Measurements from ENCODE around the gene SKP1.
"Not testable (repeated sequence)": the region's sequence is repeated elsewhere in the genome, so short reads cannot be mapped to it uniquely, and the experiment has no call there.

SKP1 gene

DNA sequence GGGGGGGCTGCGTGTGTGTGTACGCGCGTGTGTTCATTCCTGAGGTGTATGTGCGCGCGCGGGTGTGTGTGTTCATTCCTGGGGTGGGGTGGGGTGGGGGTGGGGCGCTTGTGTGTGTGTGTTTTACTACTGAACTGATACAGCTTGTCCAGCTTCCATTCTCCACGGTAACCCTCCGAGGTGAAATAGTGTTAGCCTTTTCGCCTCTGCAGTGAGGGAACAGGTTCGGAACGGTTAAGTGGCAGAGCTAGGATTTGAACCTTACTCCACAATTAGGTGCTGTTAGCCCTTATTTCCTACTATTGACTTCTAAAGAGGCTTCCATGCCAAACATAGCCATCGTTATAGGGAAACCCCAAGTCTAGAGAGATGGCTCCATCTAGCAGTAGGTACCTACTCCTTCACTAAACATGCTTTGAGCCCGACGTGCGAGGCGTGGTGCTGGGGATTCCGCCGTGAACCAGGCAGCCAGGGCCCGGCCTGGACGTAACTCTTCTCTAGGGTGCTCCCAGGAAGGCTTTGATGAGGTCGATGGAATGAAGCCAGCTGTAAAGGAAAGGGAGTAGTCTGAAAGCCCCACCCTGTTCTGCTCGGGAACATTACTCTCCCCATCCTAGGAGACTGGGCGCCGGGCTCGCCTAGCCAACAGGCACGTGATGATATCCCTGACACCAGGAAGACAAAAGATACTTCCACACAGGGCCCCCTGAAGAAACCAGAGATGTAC lies 782 bp upstream of the SKP1 start:
- DNase-seq, result peak; percentile 40

DNA sequence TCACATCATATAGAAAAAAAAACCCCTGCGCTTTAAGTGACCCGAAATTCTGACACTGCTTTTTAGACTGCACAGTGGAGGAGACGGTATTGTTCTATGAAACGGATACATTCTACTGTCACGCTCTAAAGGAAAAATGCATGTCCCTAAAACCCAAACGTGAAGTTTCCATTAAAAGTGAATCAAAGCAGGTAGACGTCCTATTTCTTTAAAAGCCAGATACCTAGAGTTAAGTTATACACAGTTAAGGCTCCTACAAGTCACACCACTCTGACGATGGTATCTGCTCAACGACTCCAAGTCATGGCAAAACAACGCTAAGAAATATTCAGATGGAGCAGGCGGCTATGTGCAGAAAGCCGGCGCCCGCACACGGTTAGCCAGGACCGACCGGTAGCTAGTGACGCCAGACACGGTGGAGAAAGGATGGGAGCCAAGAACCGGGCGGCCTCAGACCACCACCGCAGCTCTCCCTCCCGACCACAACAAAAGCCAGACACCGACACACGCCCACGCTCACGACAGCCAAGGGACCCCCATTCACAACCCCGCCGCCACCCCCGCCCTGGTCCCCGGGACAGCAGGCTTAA lies 734 bp downstream of the SKP1 start:
- DNase-seq, result peak; percentile 43

DNA sequence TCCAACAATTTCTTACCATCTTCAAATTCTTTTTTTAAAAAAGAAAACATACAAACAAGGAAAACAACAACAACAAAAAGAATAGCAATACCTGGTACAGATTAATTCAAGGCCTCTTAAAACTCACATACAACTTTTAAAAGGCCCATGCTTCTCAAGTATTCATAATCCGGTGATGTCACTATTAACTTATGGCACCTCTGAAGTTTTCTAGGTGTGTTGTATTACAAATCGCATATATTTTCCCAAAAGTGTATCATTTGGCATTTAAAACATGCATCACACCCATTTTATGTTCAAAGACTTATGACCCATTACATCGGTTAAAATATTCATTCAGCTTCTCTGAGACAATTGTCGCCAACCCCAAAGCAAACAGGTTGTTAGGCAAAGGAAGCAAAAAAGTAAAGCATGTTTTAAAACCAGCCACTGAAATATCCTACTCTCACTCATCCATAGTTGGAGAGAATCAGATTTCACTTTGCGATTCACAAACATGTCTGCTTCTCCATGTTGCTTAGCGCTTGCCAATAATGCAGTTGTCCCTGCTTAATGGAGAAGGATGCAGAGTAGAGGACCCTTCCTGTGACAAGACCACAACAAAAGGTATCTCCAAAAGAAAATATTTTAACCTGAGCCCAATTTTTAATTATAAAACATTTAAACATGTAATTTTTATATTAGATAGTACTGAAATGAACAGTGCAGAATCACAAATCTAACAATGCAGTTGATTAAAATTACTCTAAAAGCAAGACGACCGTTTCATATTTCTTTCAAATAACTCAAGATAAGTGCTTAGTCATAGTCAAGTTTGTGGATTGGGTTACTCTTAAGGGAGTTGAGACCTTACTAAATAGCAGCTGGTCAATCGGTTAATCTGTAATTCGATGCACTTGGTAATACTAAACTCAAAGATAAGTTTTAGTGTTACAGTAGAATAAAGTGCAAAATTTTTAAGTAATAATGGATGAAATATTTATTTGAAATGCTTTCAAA lies 1.6 kb downstream of the SKP1 start:
- peak; percentile 44 for DNase-seq

DNA sequence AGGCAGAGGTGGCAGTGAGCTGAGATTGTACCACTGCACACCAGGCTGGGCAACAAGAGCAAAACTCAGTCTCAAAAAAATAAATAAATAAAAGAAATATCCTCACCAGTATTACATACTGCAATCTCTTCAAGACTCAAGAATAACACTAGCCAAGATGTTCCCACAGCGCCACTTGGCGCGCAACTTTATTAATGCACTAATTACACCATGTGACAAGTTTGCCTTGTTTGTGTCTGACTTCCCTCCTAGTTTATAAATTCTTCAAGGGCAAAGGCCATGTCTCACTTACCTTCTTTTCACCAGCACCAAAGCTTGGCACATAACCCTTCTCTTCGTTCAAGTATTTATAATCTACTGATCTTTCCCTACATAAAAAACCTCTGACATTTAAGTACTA lies 4.8 kb downstream of the SKP1 start:
- DNase-seq, result no peak

DNA sequence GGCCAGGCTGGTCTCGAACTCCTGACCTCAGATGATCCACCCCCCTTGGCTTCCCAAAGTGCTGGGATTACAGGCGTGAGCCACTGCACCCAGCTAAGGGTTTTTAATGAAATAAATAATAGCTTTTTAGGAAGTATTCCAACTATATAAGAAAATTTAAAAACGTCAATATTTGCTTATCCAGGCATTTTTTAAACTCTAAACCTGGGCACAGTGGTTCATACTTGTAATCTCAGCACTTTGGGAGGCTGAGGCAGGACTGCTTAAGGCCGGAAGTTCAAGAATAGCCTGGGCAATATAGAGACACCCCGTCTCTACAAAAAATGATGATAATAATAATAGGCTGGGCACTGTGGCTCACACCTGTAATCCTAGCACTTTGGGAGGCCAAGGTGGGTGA lies 14.2 kb downstream of the SKP1 start:
- no peak for DNase-seq

DNA sequence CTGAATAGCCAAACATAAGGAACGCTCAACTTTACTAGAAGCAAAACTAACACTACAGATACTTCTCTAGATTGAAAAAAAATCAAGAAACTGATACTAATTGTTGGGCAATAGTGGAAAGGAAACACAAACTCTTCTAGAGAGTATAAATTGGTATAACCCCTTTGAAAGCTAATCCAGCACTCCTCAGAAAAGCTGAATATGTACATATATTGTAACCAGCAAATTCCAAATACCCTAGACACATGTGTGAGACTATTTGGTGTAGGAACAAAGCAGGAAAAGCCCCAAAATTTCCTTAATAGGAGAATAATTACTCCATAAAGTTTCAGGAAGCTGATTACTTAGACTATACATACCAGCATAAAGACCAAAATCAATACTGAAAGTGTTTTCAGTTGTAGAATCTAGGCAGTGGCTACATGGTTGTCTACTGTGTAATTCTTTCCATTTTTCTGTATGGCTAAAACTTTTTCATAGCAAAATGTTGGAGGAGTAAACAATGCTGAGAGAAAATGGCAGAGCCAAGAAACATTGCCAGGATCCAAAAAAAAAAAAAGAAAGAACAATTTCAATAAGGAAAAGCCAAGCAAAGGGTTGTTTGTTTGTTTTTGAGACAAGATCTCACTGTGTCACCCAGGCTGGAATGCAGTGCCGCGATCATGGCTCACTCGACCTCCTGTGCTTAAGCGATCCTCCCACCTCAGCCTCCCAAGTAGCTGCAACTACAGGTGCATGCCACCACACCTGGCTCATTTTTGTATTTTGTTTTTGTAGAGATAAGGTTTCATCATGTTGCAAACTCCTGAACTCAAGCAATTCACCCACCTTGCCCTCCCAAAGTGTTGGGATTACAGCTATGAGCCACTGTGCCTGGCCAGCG lies 15.0 kb downstream of the SKP1 start:
- DNase-seq, result no peak

DNA sequence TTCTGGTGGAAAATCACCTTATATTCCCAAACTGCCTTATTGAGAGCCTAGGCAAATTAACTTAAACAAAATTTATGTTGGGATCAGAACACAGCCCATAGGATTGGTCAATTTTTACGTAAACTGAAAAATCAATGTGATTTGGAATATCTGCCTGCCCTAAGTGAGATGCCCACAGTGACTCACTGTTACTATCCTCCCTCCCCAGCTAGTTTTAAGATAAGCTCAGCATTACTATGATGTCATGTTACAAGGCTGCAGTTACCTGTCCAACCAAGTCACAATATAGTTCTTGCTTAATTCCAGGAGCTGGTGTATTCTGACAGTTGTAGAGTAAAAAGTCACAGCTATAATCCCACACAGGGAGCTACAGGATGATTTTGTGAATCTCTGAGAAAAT lies 23.1 kb downstream of the SKP1 start:
- no peak for DNase-seq

DNA sequence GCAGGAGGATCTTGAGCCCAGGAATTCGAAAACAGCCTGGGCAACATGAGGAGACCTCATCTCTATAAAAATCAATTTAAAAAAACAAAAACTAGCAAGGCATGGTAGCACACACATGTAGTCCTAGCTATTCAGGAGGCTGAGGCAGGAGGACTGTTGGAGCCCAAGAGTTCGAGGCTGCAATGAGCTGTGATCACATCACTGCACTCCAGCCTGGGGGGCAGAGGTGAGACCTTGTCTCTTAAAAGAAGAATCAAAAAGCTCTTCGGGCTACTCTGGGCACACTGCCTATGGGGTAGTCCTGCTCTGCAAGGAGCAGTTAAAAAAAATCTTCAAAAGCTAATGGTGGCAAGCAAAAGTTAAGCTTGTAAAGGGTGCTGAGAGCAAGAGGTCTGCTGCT lies 23.5 kb downstream of the SKP1 start:
- DNase-seq, result no peak

DNA sequence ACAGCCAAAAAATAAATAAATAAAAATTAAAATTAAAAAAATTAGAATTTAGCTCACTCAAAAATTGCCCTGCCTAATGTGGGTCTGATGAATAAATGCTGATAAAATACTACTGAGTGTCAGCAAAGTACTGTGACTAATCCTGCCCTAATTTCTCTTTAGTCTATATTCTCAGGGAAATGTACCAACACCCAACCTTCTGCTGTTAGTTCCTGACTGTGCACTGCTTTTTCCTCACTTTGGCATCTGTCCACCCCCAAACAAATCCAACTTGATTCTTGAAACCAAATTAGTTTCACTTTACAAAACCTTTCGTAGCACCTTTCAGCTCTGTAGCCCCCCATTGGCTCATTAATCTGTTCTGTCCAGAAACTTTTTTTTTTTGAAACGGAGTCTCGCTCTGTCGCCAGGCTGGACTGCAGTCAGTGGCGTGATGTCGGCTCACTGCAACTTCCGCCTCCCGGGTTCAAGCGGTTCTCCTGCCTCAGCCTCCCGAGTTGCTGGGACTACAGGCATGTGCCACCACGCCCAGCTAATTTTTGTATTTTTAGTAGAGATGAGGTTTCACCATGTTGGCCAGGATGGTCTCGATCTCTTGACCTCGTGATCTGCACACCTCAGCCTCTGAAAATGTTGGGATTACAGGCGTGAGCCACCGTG lies 24.4 kb downstream of the SKP1 start:
- not testable (repeated sequence) for DNase-seq

DNA sequence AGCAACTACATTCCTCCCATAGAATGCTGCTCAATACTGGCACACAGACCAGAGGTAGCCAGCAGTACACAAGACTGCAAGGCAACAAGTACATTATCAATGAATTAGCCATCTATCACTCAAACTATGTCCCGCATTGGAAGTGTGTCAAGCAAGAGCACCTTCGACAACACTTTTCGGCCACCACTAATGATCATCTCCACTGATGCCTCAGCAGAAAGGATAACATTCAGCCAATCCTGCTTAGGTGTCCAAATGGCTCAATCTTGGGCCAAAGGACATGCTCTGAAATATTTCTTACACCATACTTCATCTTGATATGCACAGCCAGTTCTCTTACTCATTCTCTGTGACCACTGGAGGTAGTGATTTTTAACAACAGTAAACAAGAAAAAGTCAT lies 25.0 kb downstream of the SKP1 start:
- no peak for DNase-seq

DNA sequence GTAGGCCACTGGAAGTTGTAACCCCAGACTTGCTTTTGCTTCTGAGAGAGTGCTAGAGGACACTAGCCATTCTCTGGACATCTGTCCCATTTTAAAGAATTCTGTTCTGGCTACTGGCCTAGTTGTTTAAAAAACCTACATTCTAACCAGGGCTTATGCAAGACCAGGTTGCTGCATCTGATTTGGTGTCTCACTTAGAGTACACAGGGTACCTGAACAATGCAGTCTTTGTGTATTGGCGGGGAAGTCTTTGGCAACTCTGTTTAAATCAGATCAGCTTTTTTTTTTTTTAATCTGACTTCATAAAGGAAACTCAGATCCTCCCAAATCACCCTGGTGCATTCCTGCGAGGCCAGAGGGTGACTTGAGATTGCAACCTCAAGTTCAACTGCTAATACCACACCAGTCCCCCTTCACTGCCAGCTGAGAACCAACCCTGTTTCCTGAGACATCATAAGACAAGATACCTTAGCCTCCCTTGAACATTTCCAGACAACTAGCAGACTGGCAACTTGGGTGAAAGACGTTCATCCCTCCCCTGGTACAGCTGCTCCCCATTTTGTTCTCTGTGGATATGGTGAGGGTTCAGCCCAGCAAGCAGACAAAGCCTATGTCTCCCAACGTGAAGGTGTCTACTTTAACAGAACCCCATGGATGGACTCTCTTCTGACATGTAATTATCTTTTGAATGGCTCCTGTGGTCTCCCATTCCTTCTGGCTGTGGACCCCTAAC lies 27.0 kb downstream of the SKP1 start:
- DNase-seq, result no peak

DNA sequence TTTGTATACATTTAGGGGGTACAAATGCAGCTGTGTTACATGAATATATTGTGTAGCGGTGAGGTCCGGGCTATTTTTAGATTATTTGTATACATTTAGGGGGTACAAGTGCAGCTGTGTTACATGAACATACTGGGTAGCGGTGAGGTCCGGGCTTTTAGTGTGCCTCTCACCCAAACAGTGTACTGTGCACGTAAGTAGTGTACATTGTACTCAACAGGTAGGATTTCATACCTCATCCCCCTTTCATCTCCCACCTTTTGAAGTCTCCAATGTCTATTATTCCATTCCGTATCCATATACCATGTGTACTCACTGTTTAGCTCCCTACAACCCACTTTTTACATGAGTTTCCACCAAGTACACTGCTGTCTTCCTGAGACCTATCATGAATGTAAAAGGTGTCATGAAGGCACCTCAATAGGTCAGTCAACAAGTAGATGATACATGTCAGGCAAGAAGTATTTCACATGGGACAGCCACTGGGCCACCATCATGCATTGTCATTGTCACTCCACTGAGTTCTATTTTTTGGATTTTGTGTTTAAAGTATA lies 27.7 kb downstream of the SKP1 start:
- no peak for DNase-seq

DNA sequence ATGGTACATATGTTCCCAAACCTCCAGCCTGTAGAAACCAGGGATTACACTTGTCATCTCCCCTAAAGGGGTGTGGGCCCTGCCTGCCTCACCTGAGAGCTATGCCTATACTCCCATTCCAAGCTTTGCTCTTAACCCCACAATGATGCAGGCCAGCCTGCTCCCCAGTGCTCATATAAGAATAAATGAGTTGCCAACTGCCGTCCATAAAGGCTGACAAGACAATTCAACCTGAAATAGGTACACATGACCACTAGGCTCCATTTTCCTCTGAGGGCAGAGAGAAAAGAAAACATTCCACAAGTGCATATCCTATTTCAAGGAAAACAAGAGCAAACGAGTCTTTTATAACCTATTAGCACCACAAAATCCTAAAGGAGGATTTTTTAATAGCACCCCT lies 28.4 kb downstream of the SKP1 start:
- DNase-seq, result no peak

DNA sequence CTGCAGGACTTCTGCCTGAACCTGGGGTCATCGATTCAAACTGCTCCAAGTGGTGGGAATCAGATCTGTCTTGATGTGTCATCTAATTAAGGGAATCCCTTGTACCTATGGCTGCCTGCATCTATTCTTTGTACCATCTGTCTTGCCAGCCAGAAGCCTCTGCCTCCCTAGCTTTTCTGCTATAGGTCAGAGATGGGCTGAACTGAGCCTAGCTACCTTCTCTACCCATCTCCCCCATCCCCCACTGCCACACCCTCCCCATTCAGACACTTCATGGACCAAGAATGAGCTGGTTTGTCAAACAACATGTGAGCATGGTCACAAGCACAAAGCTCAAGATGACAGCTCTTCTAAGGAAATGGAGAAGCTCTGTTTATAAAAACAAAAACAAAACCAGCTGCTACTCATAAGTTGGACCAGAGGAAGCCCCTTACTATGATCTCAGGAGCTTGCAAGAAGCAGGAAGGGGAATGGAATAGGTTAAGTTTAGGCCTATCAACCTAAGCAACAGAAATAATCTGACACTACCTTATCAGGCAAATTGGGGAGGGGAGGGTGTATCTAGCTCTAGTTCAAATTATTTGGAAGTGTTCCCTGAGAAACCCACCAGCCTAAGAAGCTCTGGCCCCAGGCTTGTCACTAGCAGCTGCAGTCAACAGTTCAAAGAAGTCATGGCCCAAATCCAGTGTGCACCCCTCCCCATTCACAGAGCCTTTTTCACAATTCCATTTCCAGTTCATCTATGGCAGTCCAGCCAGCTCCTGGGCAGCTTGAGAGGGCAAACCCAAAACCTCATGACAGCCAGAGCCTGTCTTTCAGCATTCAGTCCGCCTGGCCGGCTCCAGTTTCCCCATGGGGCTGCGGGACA lies 29.9 kb downstream of the SKP1 start:
- DNase-seq, result peak; percentile 19

DNA sequence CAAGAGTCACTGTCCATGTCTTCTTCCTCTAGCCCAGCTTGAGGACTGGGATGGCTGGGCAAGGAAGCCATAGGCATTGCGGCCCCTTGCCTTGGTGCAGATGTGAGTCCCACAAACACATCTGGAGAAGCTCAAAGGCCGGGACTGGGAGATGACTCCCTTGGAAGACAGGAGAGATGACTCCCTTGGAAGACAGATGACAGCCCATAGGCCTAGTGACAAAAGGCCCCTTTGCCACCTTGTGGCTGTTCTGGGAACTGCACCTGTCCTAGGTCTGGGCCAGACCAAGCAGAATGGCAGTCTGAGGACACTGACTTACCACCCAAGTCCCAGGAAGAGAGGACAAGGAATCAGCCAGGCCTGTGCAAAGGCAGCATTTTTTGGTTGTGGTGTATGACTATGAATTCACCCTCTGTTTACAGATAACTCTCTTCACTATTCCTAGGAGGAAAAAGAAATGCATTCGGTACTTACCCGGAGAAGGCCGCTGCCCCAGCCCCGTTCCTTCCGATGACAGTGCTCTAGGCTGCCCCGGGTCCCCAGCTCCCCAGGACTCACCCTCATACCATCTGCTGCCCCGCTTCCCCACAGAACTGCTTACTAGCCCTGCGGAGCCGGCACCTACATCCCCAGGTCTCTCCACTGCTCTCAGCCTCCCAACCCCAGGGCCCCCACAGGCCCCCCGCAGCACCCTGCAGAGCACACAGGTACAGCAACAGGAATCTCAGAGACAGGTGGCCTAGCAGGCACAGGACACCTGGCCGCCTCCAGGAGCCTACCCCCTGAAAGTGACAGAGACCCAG lies 30.8 kb downstream of the SKP1 start:
- peak; percentile 84 for DNase-seq

DNA sequence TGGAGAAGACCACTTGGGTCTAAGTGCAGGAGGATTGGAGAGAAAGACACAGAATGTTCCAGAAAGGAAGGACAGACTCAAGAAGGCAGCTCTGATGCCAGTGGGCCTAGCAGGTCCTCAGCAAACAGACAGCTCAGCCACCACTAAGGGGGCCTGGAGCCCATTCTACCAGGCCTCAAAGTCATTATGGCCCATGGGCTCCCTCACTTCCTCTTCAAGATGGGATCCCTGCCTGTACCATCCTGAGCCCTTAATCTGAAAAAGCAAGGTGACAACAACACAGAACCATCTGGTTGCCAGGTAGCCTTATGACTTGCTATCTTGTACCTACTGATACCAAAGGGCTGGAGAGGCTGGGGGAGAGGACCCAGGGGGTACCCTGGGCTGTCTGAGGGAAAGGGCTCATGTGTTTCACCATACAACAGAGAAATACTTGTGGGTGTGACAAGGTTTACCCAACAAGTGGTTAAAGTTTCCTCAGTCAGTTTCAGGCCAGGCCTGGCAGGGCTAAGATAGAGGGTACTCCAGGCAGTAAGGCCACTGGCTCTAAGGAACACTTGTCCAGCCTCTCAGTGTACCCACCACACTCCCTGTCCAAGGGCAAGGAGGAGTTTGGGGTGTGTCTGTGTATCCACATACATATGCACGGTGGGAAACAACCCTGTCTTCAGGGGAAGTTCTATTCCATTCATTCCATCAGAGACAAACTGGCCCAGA lies 31.6 kb downstream of the SKP1 start:
- no peak for DNase-seq

DNA sequence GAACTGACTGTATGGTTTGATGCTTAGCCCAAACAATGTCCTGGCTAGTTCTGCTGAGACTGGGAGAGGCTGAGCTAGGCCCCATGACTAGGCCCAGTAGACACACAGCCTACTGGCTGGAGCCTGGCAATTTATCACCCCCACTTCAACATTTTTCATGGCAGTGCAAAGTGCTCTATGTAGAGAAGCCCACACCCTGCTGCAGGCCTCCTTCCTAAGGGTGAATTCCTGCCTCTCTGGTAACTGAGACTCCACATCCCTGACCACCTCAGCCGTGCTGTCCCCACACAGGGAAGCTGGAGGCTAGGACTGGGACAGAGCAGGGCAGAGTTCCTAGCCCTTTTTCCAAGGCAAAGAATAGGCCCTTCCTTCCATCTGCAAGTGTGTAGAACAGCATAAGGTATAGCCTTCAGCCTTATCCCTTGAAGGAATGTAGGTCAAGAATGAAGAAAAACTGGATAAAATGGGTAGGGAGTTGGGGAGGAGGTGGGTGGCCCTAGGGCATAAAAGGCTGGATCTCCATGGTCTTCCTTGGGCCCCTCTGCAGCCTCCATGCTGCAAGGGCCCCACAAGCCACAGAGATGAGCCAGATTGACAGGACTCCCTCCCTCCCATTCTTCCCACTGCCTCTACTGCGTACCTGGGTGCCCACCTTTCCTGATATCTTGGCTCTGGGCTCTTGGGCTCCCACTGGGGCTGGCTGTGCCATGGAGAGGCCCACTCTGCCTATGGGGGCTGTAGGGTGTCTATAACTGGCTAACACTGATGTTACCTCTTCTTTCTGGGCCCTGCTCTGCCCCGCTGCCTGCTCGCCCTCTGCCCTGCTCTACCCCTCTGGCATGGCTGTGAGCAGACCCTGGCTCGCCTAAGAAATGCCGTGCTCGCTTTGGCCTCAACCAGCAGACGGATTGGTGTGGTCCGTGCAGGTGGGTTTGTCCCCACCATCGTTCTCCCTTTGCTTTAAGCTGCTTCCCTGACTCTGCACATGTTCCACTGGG lies 32.5 kb downstream of the SKP1 start:
- no peak for DNase-seq

Measured in NCI-H82 (cell line).